B cell (primary cell): ENCODE results near the gene APOBEC3H. TPM values are rescaled to one million over a fixed set of nuclear protein-coding genes. Genes with fewer than 3 reads are reported as not detected.

ENCODE experiments used
- ATAC-seq: fragments of 200-7000 bp; cut with Tn5 transposase; one replicate; pipeline ENCODE4 v1.10.0; 2021; ENCODE audit warnings: low read depth, mild to moderate bottlenecking, moderate number of reproducible peaks, moderate library complexity
- CTCF ChIA-PET: fragments of 350-600 bp; sonication (Branson Sonifier 250); formaldehyde crosslinking; loops from one replicate; lab custom pipeline; 2021; ENCODE audit warnings: antibody characterized with exemption, inconsistent platforms; lab: Charles Lee
- POLR2A ChIA-PET: fragments of 350-600 bp; sonication (Branson Sonifier 250); formaldehyde crosslinking; loops from one replicate; lab custom pipeline; 2021; ENCODE audit warnings: antibody characterized with exemption; lab: Charles Lee
- DNase-seq: peaks from one replicate; pipeline ENCODE4 v3.0.0; 2013
- H2AFZ ChIP-seq: 2 replicates; pipeline ENCODE4 v1.6.1; 2012; ENCODE audit warnings: mild to moderate bottlenecking, low read depth, low read length; ENCODE audit not compliant: insufficient read depth, poor library complexity, severe bottlenecking
- H3K27ac ChIP-seq, 2 donors: 1 replicate in 1 of 2; 2 replicates in 1 of 2; pipeline ENCODE4 v1.5.1; 2012 to 2013; ENCODE audit warnings: low read length in 2 of 2, mild to moderate bottlenecking in 2 of 2, moderate library complexity in 1 of 2
- H3K27me3 ChIP-seq, 4 experiments: fragments of 200-600 bp in 1 of 4; sonication (generic) in 1 of 4; replicated peaks in 1 of 4; 1 replicate in 2 of 4; 2 replicates in 2 of 4; pipeline versions ENCODE4 v1.6.1 to v1.7.0; 2013 to 2016; ENCODE audit warnings: low read length in 3 of 4, mild to moderate bottlenecking in 2 of 4, mixed read lengths in 1 of 4, moderate library complexity in 1 of 4; ENCODE audit not compliant: insufficient read depth in 4 of 4, control insufficient read depth in 3 of 4; ENCODE audit errors: control extremely low read depth in 1 of 4
- H3K36me3 ChIP-seq, 2 experiments: replicated peaks in 1 of 2; 1 replicate in 1 of 2; 2 replicates in 1 of 2; pipeline versions ENCODE4 v1.6.1 to v1.7.1; 2013; ENCODE audit warnings: low read length in 1 of 2; ENCODE audit not compliant: insufficient read depth in 2 of 2, control insufficient read depth in 1 of 2; ENCODE audit errors: control extremely low read depth in 1 of 2, extremely low read depth in 1 of 2
- H3K4me1 ChIP-seq, 2 donors: fragments of 200-600 bp in 1 of 2; sonication (generic) in 1 of 2; 1 replicate in 1 of 2; 2 replicates in 1 of 2; pipeline versions ENCODE4 v1.5.1 to v1.6.1; 2013 to 2017; ENCODE audit warnings: low read length in 2 of 2; ENCODE audit not compliant: control insufficient read depth in 2 of 2, insufficient read depth in 2 of 2
- H3K4me2 ChIP-seq: replicated peaks from 2 replicates; pipeline ENCODE3; 2012; ENCODE audit warnings: mild to moderate bottlenecking, low read depth, low read length; ENCODE audit not compliant: poor library complexity, severe bottlenecking
- H3K4me3 ChIP-seq, 5 experiments: fragments of 200-600 bp in 1 of 5; sonication (generic) in 1 of 5; 1 replicate in 3 of 5; 2 replicates in 2 of 5; pipeline versions ENCODE4 v1.5.1 to v1.7.0; 2011 to 2016; ENCODE audit warnings: low read length in 4 of 5, mild to moderate bottlenecking in 4 of 5, low read depth in 2 of 5, control low read depth in 1 of 5, moderate library complexity in 1 of 5; ENCODE audit not compliant: insufficient read depth in 1 of 5; ENCODE audit errors: control extremely low read depth in 1 of 5, extremely low read depth in 1 of 5
- H3K79me2 ChIP-seq: fragments of 200-600 bp; sonication (generic); one replicate; pipeline ENCODE4 v1.6.0; 2016; ENCODE audit warnings: low read length; ENCODE audit not compliant: control insufficient read depth, insufficient read depth
- H3K9ac ChIP-seq: fragments of 200-600 bp; sonication (generic); 2 replicates; pipeline ENCODE4 v1.6.1; 2017; ENCODE audit warnings: mild to moderate bottlenecking, low read length, moderate library complexity
- H3K9me3 ChIP-seq, 3 donors: one replicate each; pipeline versions ENCODE4 v1.6.1 to v1.7.1; 2013; ENCODE audit warnings: low read length in 2 of 3; ENCODE audit not compliant: control insufficient read depth in 2 of 3, insufficient read depth in 1 of 3; ENCODE audit errors: control extremely low read depth in 1 of 3
- H4K20me1 ChIP-seq: 2 replicates; pipeline ENCODE4 v1.6.0; 2012; ENCODE audit warnings: mild to moderate bottlenecking, low read length; ENCODE audit not compliant: insufficient read depth, control insufficient read depth, poor library complexity, severe bottlenecking
- H3K27ac Mint-ChIP-seq: one replicate; pipeline ENCODE4 v1.8.0; 2021; ENCODE audit warnings: mixed read lengths
- H3K27me3 Mint-ChIP-seq: one replicate; pipeline ENCODE4 v1.8.0; 2021; ENCODE audit warnings: mixed read lengths
- H3K4me1 Mint-ChIP-seq: one replicate; pipeline ENCODE4 v1.8.0; 2021; ENCODE audit warnings: mixed read lengths
- H3K4me3 Mint-ChIP-seq: one replicate; pipeline ENCODE4 v1.8.0; 2021; ENCODE audit warnings: mixed read lengths
- H3K9me3 Mint-ChIP-seq: one replicate; pipeline ENCODE4 v1.8.0; 2022; ENCODE audit warnings: mixed read lengths; ENCODE audit not compliant: insufficient read depth
- CTCF ChIP-seq: fragments of 200-600 bp; IDR thresholded peaks from one replicate; pipeline ENCODE4 v1.8.0; 2022; ENCODE audit warnings: antibody characterized with exemption, mild to moderate bottlenecking
- EZH2 ChIP-seq: IDR thresholded peaks from 2 replicates; pipeline ENCODE4 v1.6.1; 2012; ENCODE audit warnings: borderline replicate concordance, low read depth, mild to moderate bottlenecking, moderate library complexity, low read length; ENCODE audit not compliant: insufficient read depth, poor library complexity, severe bottlenecking
- WGBS: methylation state at CpG from one replicate; pipeline ENCODE4 v1.1.5; 2013; ENCODE audit warnings: missing lambda C conversion rate; ENCODE audit not compliant: insufficient coverage; 5-methylcytosine and 5-hydroxymethylcytosine counted together
- intact Hi-C: fragments of 100-400 bp; cut with micrococcal nuclease; formaldehyde crosslinking; loops from one replicate; pipeline ENCODE4 v1.10.0; 2022
- polyA plus RNA-seq: library from polyadenylated mRNA; depleted of rRNA; stranded (reverse); fragments of >200 nt; gene quantifications from 2 replicates; pipeline ENCODE4 v1.2.3, GENCODE V29; 2012
- small RNA-seq: library from RNA; depleted of rRNA; stranded (forward); fragments of <200 nt; gene quantifications from one replicate; pipeline ENCODE3, GENCODE V24; 2012; ENCODE audit warnings: low replicate concordance, low read depth; ENCODE audit not compliant: insufficient read length
- total RNA-seq, 2 donors: library from RNA; stranded (reverse); fragments of 120-200 nt in 1 of 2; gene quantifications; 1 replicate in 1 of 2; 2 replicates in 1 of 2; pipeline versions ENCODE4 v1.2.3 to v1.2.4, GENCODE V29; 2013 to 2022

The APOBEC3H gene
- total and polyA plus RNA-seq, 2 donors (not counting 1 experiment from before 2014, with no cell fraction given) = 0.59 to 1.4 TPM

GRCh38 chr22:39153220-39153717 is 56.2 kb downstream of the APOBEC3H start:
- peak overlapping the region; percentile 90 for H3K4me3 Mint-ChIP-seq
- peaks cover 33% of the 10 kb centered on the region for H3K27me3 Mint-ChIP-seq
- peak overlapping the region; percentile 90 for H3K27ac Mint-ChIP-seq
- peak overlapping the region; percentile 38 to 87 (median 85) for H3K4me3 ChIP-seq
- under 1% methylated on average over 42 of the region's 43 CpGs for WGBS
- H3K79me2 ChIP-seq = peaks cover 45% of the 10 kb centered on the region
- H3K27ac ChIP-seq = peak overlapping the region; percentile 81 to 84
- no peaks in the 10 kb centered on the region for H3K9me3 Mint-ChIP-seq
- ATAC-seq (no peak), DNase-seq (no peak)
- peaks cover 0 to 14% (median 8%) of the 10 kb centered on the region in 4 experiments for H3K27me3 ChIP-seq
- intact Hi-C loops = loop anchor here (5.0 kb wide), 1 partner anchor 249 kb away; no protein-coding TSS in a partner anchor
- POLR2A ChIA-PET = interaction anchor here (0.6 to 5.1 kb wide), 4 partner anchors 18 to 166 kb away, joined by 3 to 40 read pairs (median 6); partner anchors contain the start of gene RPL3
- peak overlapping the region; percentile 88 for H3K9ac ChIP-seq
- no peaks in the 10 kb centered on the region for H4K20me1 ChIP-seq
- H3K4me2 ChIP-seq = peak overlapping the region; percentile 98
- H3K36me3 ChIP-seq = peaks cover 0 to 17% of the 10 kb centered on the region in 2 experiments
- CTCF ChIA-PET = interaction anchor here (1.0 to 5.4 kb wide), 3 partner anchors 17 to 163 kb away, joined by 5 to 28 read pairs (median 13); no protein-coding TSS in a partner anchor
- no peaks in the 10 kb centered on the region for H3K9me3 ChIP-seq
- peak overlapping the region; percentile 97 for H2AFZ ChIP-seq
- TF ChIP-seq CTCF = no peak
- no peak for TF ChIP-seq EZH2
- H3K4me1 ChIP-seq = peaks cover 45 to 47% of the 10 kb centered on the region in 2 donors
- peaks cover 37% of the 10 kb centered on the region for H3K4me1 Mint-ChIP-seq

Small RNAs within 50 kb of the gene (small RNA-seq; reads per million reads assigned to genes)
- gene AL022318.2 (not detected), gene COX5BP7 (not detected)

Other genes with a start within 250 kb of the APOBEC3H start
- 55.1 and 57.6 TPM in 2 replicates for gene CBX6, start 225.0 kb upstream of the APOBEC3H start, total RNA-seq
- gene CBX6, start 225.0 kb upstream of the APOBEC3H start, polyA plus RNA-seq = 14.9 and 15.2 TPM in 2 replicates
- gene APOBEC3A, start 139.6 kb upstream of the APOBEC3H start, total RNA-seq = not detected in 2 replicates
- 1.1 and 2.8 TPM in 2 replicates for gene APOBEC3A, start 139.6 kb upstream of the APOBEC3H start, polyA plus RNA-seq
- 7.9 and 9.8 TPM in 2 replicates for gene APOBEC3B, start 114.9 kb upstream of the APOBEC3H start, total RNA-seq
- 1.5 and 2.4 TPM in 2 replicates for gene APOBEC3B, start 114.9 kb upstream of the APOBEC3H start, polyA plus RNA-seq
- 99.1 and 107 TPM in 2 replicates for gene APOBEC3C, start 83.0 kb upstream of the APOBEC3H start, total RNA-seq
- 29.2 and 45.5 TPM in 2 replicates for gene APOBEC3C, start 83.0 kb upstream of the APOBEC3H start, polyA plus RNA-seq
- gene APOBEC3D, start 76.1 kb upstream of the APOBEC3H start, total RNA-seq = 39.3 and 41.3 TPM in 2 replicates
- gene APOBEC3D, start 76.1 kb upstream of the APOBEC3H start, polyA plus RNA-seq = 52.2 and 54.5 TPM in 2 replicates
- 76.8 and 86.4 TPM in 2 replicates for gene APOBEC3F, start 56.4 kb upstream of the APOBEC3H start, total RNA-seq
- gene APOBEC3F, start 56.4 kb upstream of the APOBEC3H start, polyA plus RNA-seq = 22.0 and 23.3 TPM in 2 replicates
- 96.6 and 103 TPM in 2 replicates for gene APOBEC3G, start 20.0 kb upstream of the APOBEC3H start, total RNA-seq
- gene APOBEC3G, start 20.0 kb upstream of the APOBEC3H start, polyA plus RNA-seq = 90.7 and 94.2 TPM in 2 replicates
- 141 and 147 TPM in 2 replicates for gene CBX7, start 55.4 kb downstream of the APOBEC3H start, total RNA-seq
- gene CBX7, start 55.4 kb downstream of the APOBEC3H start, polyA plus RNA-seq = 57.1 and 83.6 TPM in 2 replicates
- not detected in 2 replicates for gene PDGFB, start 147.7 kb downstream of the APOBEC3H start, total RNA-seq
- 0.04 TPM in 2 replicates for gene PDGFB, start 147.7 kb downstream of the APOBEC3H start, polyA plus RNA-seq
- 2,562 and 2,665 TPM in 2 replicates for gene RPL3, start 222.4 kb downstream of the APOBEC3H start, total RNA-seq
- gene RPL3, start 222.4 kb downstream of the APOBEC3H start, polyA plus RNA-seq = 5,111 and 5,418 TPM in 2 replicates